Activated CD4-positive, alpha-beta T cell treated with anti-CD3 and anti-CD28 coated beads for 4 hours (primary cell): ENCODE data around the gene CIAO2B.

Source experiments
- DNase-seq, 2 donors: peaks; one replicate each; pipeline ENCODE4 v3.0.0-alpha.2; 2020

CIAO2B gene

GRCh38 chr16:66885491-66885890, 48.7 kb downstream of the CIAO2B start:
- no peak for DNase-seq

GRCh38 chr16:66882702-66883101, 51.5 kb downstream of the CIAO2B start:
- no peak for DNase-seq
